ENCODE data around the gene HEXB. TPM values are rescaled to one million over a fixed set of nuclear protein-coding genes. Genes with fewer than 3 reads are reported as not detected.

The HEXB gene
- total RNA-seq, 1 experiment from 2014 or later = 84.6 TPM

GRCh38 chr5:74655206-74655605, 29.8 kb upstream of the HEXB start:
- DNase-seq = no peak

GRCh38 chr5:74655716-74656115, 29.3 kb upstream of the HEXB start:
- Histone ChIP-seq H3K36me3 (ENCODE audit: low read depth) (no peaks in the 10 kb centered on the region), H3K4me1 (replicated peaks; ENCODE audit: insufficient read depth) (no peaks in the 10 kb centered on the region), H3K79me2 (ENCODE audit: low read depth) (no peaks in the 10 kb centered on the region), H3K9me3 (ENCODE audit: insufficient read depth, low read depth) (no peaks in the 10 kb centered on the region), H2AFZ (no peak overlapping the region), H4K20me1 (ENCODE audit: insufficient read depth) (no peaks in the 10 kb centered on the region), H3K4me2 (no peak overlapping the region), H3K4me3 (no peak overlapping the region), H3F3A (ENCODE audit: insufficient read depth, low read depth) (no peaks in the 10 kb centered on the region), H3K27ac (no peak overlapping the region), H3K27me3 (ENCODE audit: insufficient read depth, low read depth) (no peaks in the 10 kb centered on the region), H3K9me2 (ENCODE audit: insufficient read depth) (no peaks in the 10 kb centered on the region)
- intact Hi-C loops (cut with micrococcal nuclease; ENCODE audit: unreplicated experiment) = no loop called here
- POLR2A ChIA-PET (ENCODE audit: unreplicated experiment) = no interaction called here
- no TSS peak for BruUV-seq (replicated peaks)
- no peak for DNase-seq
- no peak for TF ChIP-seq EZH2 (IDR thresholded peaks at IDR 0.05; ENCODE audit: low read depth)
- TF ChIP-seq CTCF (conservative IDR thresholded peaks at IDR 0.05) = no peak
- CTCF ChIA-PET = no interaction called here

More at GRCh38 chr5:74655206-74655605, 29.8 kb upstream of the HEXB start:
- Histone ChIP-seq H3K36me3 (ENCODE audit: low read depth) (no peaks in the 10 kb centered on the region), H3K79me2 (ENCODE audit: low read depth) (no peaks in the 10 kb centered on the region), H3K27ac (no peak overlapping the region), H4K20me1 (ENCODE audit: insufficient read depth) (no peaks in the 10 kb centered on the region), H3F3A (ENCODE audit: insufficient read depth, low read depth) (no peaks in the 10 kb centered on the region), H3K4me1 (replicated peaks; ENCODE audit: insufficient read depth) (no peaks in the 10 kb centered on the region), H3K4me3 (no peak overlapping the region), H3K4me2 (no peak overlapping the region), H3K27me3 (ENCODE audit: insufficient read depth, low read depth) (no peaks in the 10 kb centered on the region), H3K9me2 (ENCODE audit: insufficient read depth) (no peaks in the 10 kb centered on the region), H2AFZ (no peak overlapping the region), H3K9me3 (ENCODE audit: insufficient read depth, low read depth) (no peaks in the 10 kb centered on the region)
- CTCF ChIA-PET = interaction anchor here (0.7 kb wide), 1 partner anchor 11 kb away, joined by 11 read pairs; no protein-coding TSS in a partner anchor
- no TSS peak for BruUV-seq (replicated peaks)
- POLR2A ChIA-PET (ENCODE audit: unreplicated experiment) = no interaction called here
- TF ChIP-seq EZH2 (IDR thresholded peaks at IDR 0.05; ENCODE audit: low read depth) (no peak), CTCF (conservative IDR thresholded peaks at IDR 0.05) (no peak)
- intact Hi-C loops (cut with micrococcal nuclease; ENCODE audit: unreplicated experiment) = no loop called here

GRCh38 chr5:74657165-74657564, 27.9 kb upstream of the HEXB start:
- no peak for DNase-seq

More at GRCh38 chr5:74657165-74657564, 27.9 kb upstream of the HEXB start:
- H3K79me2 ChIP-seq (ENCODE audit: low read depth) = no peaks in the 10 kb centered on the region
- no peaks in the 10 kb centered on the region for H3K27me3 ChIP-seq (ENCODE audit: insufficient read depth, low read depth)
- no peak overlapping the region for H3K4me3 ChIP-seq
- no peaks in the 10 kb centered on the region for H3F3A ChIP-seq (ENCODE audit: insufficient read depth, low read depth)
- no peak overlapping the region for H2AFZ ChIP-seq
- ChIA-PET POLR2A (ENCODE audit: unreplicated experiment) (no interaction called here), CTCF (no interaction called here)
- H3K9me2 ChIP-seq (ENCODE audit: insufficient read depth) = no peaks in the 10 kb centered on the region
- no peak overlapping the region for H3K27ac ChIP-seq
- no TSS peak for BruUV-seq (replicated peaks)
- intact Hi-C loops (cut with micrococcal nuclease; ENCODE audit: unreplicated experiment) = no loop called here
- H3K9me3 ChIP-seq (ENCODE audit: insufficient read depth, low read depth) = no peaks in the 10 kb centered on the region
- H3K4me2 ChIP-seq = no peak overlapping the region
- TF ChIP-seq EZH2 (IDR thresholded peaks at IDR 0.05; ENCODE audit: low read depth) (no peak), CTCF (conservative IDR thresholded peaks at IDR 0.05) (no peak)
- no peaks in the 10 kb centered on the region for H3K4me1 ChIP-seq (replicated peaks; ENCODE audit: insufficient read depth)
- H4K20me1 ChIP-seq (ENCODE audit: insufficient read depth) = no peaks in the 10 kb centered on the region
- no peaks in the 10 kb centered on the region for H3K36me3 ChIP-seq (ENCODE audit: low read depth)
